Prostate gland (tissue), 2 donors: ENCODE measurements around the gene R3HDM2.

ENCODE experiments used
- CTCF ChIP-seq, 4 experiments: fragments of 200-600 bp in 2 of 4; fragments of 450-650 bp in 2 of 4; sonication (generic) in 2 of 4; IDR thresholded peaks; 1 replicate in 3 of 4; 2 replicates in 1 of 4; pipeline ENCODE4 v1.5.1; 2016 to 2019; ENCODE audit warnings: antibody characterized with exemption in 4 of 4, mild to moderate bottlenecking in 2 of 4, moderate library complexity in 2 of 4
- POLR2A ChIP-seq: fragments of 450-650 bp; IDR thresholded peaks from one replicate; pipeline ENCODE4 v1.6.1; 2016; ENCODE audit warnings: antibody characterized with exemption, mild to moderate bottlenecking

- TF ChIP-seq POLR2A (no peak), CTCF (IDR thresholded peaks at IDR 0.05) (no peak)
Measured at GRCh38 chr12:57475271-57476161, 44.7 kb upstream of the R3HDM2 start.
